ENCODE measurements around the gene CEP72. TPM values are rescaled to one million over a fixed set of nuclear protein-coding genes. Genes with fewer than 3 reads are reported as not detected.

Gene CEP72
- total RNA-seq, 1 experiment from 2014 or later = 24.8 TPM

- Mint-ChIP-seq H3K36me3 (ENCODE audit: insufficient read depth in 1 of 3, low read depth in 3 of 3) (peaks cover 54 to 74% (median 65%) of the 10 kb centered on the region in 3 experiments), H3K4me3 (no peak overlapping the region), H3K4me1 (no peaks in the 10 kb centered on the region), H3K27ac (no peak overlapping the region), H3K27me3 (ENCODE audit: low read depth) (no peaks in the 10 kb centered on the region; the same call in 1 of the 2 replicates), H3K9me3 (peaks cover 2 to 9% of the 10 kb centered on the region in 2 experiments; a peak in 2 of 5 replicates)
- Histone ChIP-seq H3K18ac (ENCODE audit: insufficient read length, low read depth, low read length) (no peak overlapping the region), H2BK12ac (ENCODE audit: insufficient read length, low read depth, low read length) (no peak overlapping the region), H2AK5ac (ENCODE audit: insufficient read length, low read length) (no peak overlapping the region), H3K79me2 (ENCODE audit: insufficient read depth, low read length) (no peaks in the 10 kb centered on the region), H3K4me1 (ENCODE audit: insufficient read depth, low read length) (no peaks in the 10 kb centered on the region), H3K27me3 (ENCODE audit: insufficient read depth, low read length) (no peaks in the 10 kb centered on the region), H3K23ac (ENCODE audit: insufficient read length, low read depth, low read length) (no peak overlapping the region), H3K23me2 (ENCODE audit: insufficient read length, low read depth, low read length, poor library complexity, severe bottlenecking) (no peaks in the 10 kb centered on the region), H3K14ac (ENCODE audit: insufficient read depth, low read length) (no peak overlapping the region), H3K9me3 (ENCODE audit: control insufficient read depth, low read depth, low read length) (no peaks in the 10 kb centered on the region), H2BK120ac (ENCODE audit: low read depth, low read length, poor library complexity, severe bottlenecking) (no peak overlapping the region), H3K9ac (ENCODE audit: extremely low read depth, insufficient read length, low read length) (no peak overlapping the region), H3K4ac (ENCODE audit: low read depth, low read length) (no peak overlapping the region), H3K79me1 (ENCODE audit: insufficient read depth, low read depth, low read length, poor library complexity, severe bottlenecking) (no peaks in the 10 kb centered on the region), H3T11ph (ENCODE audit: low read length) (no peak overlapping the region), H4K20me1 (ENCODE audit: control insufficient read depth, insufficient read depth, insufficient read length) (no peaks in the 10 kb centered on the region), H2BK15ac (ENCODE audit: low read depth, low read length) (no peak overlapping the region), H3K4me2 (ENCODE audit: insufficient read depth, insufficient read length, low read length) (no peak overlapping the region), H2BK5ac (ENCODE audit: insufficient read length, low read length) (no peak overlapping the region), H4K5ac (ENCODE audit: insufficient read length, low read depth, low read length) (no peak overlapping the region), H4K91ac (ENCODE audit: insufficient read length, low read depth, low read length) (no peak overlapping the region), H2BK20ac (ENCODE audit: low read depth, low read length, poor library complexity, severe bottlenecking) (no peak overlapping the region), H4K8ac (replicated peaks; ENCODE audit: insufficient read length, low read depth, low read length) (no peak overlapping the region), H3K27ac (ENCODE audit: insufficient read length, low read depth, low read length) (no peak overlapping the region), H3K56ac (ENCODE audit: insufficient read length, low read depth, low read length) (no peak overlapping the region), H2AFZ (ENCODE audit: low read length) (no peak overlapping the region)
- no peak for DNase-seq
- no peak for TF ChIP-seq CTCF (conservative IDR thresholded peaks at IDR 0.05)
- no CpG with 5 or more reads among the region's 13 CpGs for WGBS (ENCODE audit: extremely low coverage, insufficient read length, low lambda C conversion rate)
These were observed 43.3 kb downstream of the CEP72 start for GRCh38 chr5:655406-655805.

All from H9 (cell line).